Measurements from ENCODE around the gene SRRT. TPM values are rescaled to one million over a fixed set of nuclear protein-coding genes. Genes with fewer than 3 reads are reported as not detected.
A peak's percentile ranks its signal among the peaks of the same experiment; 100 is the strongest.

The SRRT gene
- total and polyA plus RNA-seq, 2 donors (not counting 1 experiment from before 2014, with no cell fraction given) = 198 to 209 TPM

DNA sequence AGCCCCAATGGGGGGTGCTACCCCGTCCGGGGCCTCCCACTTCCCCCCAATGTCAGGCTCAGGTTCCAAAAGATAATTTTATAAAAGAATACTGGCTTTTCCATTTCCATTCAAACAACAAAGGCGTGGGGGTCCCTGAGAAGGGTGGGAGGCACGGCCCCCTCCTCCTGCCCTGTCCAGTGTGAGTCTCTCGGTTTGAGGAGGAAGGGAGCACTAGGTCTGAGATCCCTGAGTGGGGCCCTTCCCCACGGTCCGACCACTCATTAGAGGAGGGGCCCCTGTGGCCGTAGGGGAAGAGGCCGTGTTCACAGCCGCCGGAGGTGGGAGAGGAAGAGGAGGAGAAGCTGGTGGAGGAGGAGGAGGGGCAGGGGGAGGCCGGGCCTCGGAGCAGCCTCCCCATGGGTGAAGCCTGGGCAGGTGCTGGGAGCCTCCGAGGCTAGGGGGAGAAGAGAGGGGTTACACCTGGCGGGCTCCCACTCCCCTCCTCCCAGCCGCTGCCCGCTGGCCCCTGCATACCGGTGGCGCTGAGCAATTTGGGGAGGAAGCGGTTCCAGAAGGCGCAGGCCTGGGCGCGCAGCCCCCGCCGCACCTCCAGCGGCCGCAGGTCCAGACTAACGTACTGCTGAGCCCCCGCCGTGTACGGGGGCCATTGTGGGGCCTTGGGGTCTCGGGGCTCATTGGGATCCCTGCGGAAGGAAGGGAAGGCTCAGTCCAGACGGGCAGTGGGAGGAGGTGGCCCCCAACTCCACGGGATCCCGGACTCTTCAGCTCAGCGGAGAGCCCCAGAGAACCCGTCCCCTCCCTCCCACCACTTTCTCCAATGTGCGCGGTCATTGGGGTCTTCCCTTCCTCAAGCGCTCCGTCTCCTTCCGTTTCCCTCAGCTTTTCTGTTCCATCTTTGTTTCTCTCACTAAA lies 16.0 kb downstream of the SRRT start:
- peaks cover 49 to 57% of the 10 kb centered on the region in 2 donors for H3K4me1 ChIP-seq (ENCODE audit: control insufficient read depth in 2 of 2, insufficient read depth in 2 of 2, low read length in 2 of 2)
- DNase-seq (peak; percentile 44), ATAC-seq (ENCODE audit: low read depth) (no peak)
- CTCF ChIA-PET = interaction anchor here (0.6 to 2.1 kb wide), 8 partner anchors 10 to 392 kb away, joined by 3 to 13 read pairs (median 4); partner anchors contain the start of gene POP7
- Mint-ChIP-seq H3K4me3 (peak overlapping the region; percentile 87), H3K27ac (peak overlapping the region; percentile 47), H3K4me1 (peaks cover 42% of the 10 kb centered on the region), H3K9me3 (ENCODE audit: insufficient read depth) (no peaks in the 10 kb centered on the region), H3K27me3 (peaks cover 23% of the 10 kb centered on the region)
- peaks cover 0 to 21% (median 0%) of the 10 kb centered on the region in 3 donors for H3K9me3 ChIP-seq (ENCODE audit: control extremely low read depth in 1 of 3, control insufficient read depth in 2 of 3, insufficient read depth in 1 of 3, low read length in 2 of 3)
- H3K79me2 ChIP-seq (ENCODE audit: control insufficient read depth, insufficient read depth, low read length) = peaks cover 14% of the 10 kb centered on the region
- H3K36me3 ChIP-seq (replicated peaks in 1 of 2; ENCODE audit: control extremely low read depth in 1 of 2, control insufficient read depth in 1 of 2, extremely low read depth in 1 of 2, insufficient read depth in 2 of 2, low read length in 1 of 2) = peaks cover 0 to 21% of the 10 kb centered on the region in 2 experiments
- peak overlapping the region in 4 of 5 experiments; percentile 57 to 80 (median 72) for H3K4me3 ChIP-seq (ENCODE audit: control extremely low read depth in 1 of 5, extremely low read depth in 1 of 5, insufficient read depth in 1 of 5, low read depth in 2 of 5, low read length in 4 of 5)
- peak overlapping the region; percentile 73 for H3K9ac ChIP-seq (ENCODE audit: low read length)
- H4K20me1 ChIP-seq (ENCODE audit: control insufficient read depth, insufficient read depth, low read length, poor library complexity, severe bottlenecking) = peaks cover 14% of the 10 kb centered on the region
- peak overlapping the region; percentile 88 for H2AFZ ChIP-seq (ENCODE audit: insufficient read depth, low read depth, low read length, poor library complexity, severe bottlenecking)
- POLR2A ChIA-PET = interaction anchor here (0.6 to 5.6 kb wide), 5 partner anchors 15 to 1366 kb away, joined by 3 to 84 read pairs (median 6); partner anchors contain the start of genes SRRT and TRIM56
- TF ChIP-seq, protein P1, sequence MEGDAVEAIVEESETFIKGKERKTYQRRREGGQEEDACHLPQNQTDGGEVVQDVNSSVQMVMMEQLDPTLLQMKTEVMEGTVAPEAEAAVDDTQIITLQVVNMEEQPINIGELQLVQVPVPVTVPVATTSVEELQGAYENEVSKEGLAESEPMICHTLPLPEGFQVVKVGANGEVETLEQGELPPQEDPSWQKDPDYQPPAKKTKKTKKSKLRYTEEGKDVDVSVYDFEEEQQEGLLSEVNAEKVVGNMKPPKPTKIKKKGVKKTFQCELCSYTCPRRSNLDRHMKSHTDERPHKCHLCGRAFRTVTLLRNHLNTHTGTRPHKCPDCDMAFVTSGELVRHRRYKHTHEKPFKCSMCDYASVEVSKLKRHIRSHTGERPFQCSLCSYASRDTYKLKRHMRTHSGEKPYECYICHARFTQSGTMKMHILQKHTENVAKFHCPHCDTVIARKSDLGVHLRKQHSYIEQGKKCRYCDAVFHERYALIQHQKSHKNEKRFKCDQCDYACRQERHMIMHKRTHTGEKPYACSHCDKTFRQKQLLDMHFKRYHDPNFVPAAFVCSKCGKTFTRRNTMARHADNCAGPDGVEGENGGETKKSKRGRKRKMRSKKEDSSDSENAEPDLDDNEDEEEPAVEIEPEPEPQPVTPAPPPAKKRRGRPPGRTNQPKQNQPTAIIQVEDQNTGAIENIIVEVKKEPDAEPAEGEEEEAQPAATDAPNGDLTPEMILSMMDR (IDR thresholded peaks at IDR 0.05) = no peak
- no peak for TF ChIP-seq EZH2 (IDR thresholded peaks at IDR 0.05; ENCODE audit: borderline replicate concordance, insufficient read depth, low read depth, low read length, poor library complexity, severe bottlenecking)
- no peak overlapping the region for H3K27ac ChIP-seq (ENCODE audit: low read length in 2 of 2)
- peak overlapping the region; percentile 99 for H3K4me2 ChIP-seq (replicated peaks; ENCODE audit: low read depth, low read length, poor library complexity, severe bottlenecking)
- intact Hi-C loops (cut with micrococcal nuclease) = loop anchor here (10.0 kb wide), 1 partner anchor 254 kb away; no protein-coding TSS in a partner anchor
- peaks cover 0 to 52% (median 15%) of the 10 kb centered on the region in 4 experiments for H3K27me3 ChIP-seq (replicated peaks in 1 of 4; ENCODE audit: control extremely low read depth in 1 of 4, control insufficient read depth in 3 of 4, insufficient read depth in 4 of 4, low read length in 3 of 4)
- WGBS (ENCODE audit: insufficient coverage) = 12% methylated on average over 36 of the region's 43 CpGs
